SK-N-SH treated with all-trans-retinoic acid at 6 μM for 48 hours (cell line): ENCODE results near the gene RBFOX1.

Source experiments
- ATAC-seq: fragments of 200-7000 bp; cut with Tn5 transposase; 3 replicates; pipeline ENCODE4 v1.9.1; 2020; ENCODE audit warnings: mild to moderate bottlenecking, moderate library complexity
- ARNTL ChIP-seq: fragments of 450-650 bp; formaldehyde crosslinking; IDR thresholded peaks from 2 replicates; pipeline ENCODE4 v1.5.0; 2020; ENCODE audit warnings: low read depth, mild to moderate bottlenecking, moderate library complexity, borderline replicate concordance
- BACH2 ChIP-seq: fragments of 250-450 bp; sonication (Bioruptor Pico); IDR thresholded peaks from 2 replicates; pipeline ENCODE4 v1.9.0; 2021; ENCODE audit warnings: mild to moderate bottlenecking, borderline replicate concordance
- CSDC2 ChIP-seq: fragments of 250-450 bp; sonication (Bioruptor Pico); IDR thresholded peaks from 2 replicates; pipeline ENCODE4 v1.5.0; 2020; ENCODE audit warnings: mild to moderate bottlenecking, moderate library complexity
- ESRRG ChIP-seq: fragments of 250-450 bp; sonication (Bioruptor Pico); IDR thresholded peaks from 2 replicates; pipeline ENCODE4 v1.6.1; 2021; ENCODE audit warnings: mild to moderate bottlenecking
- GLIS3 ChIP-seq: fragments of 250-450 bp; sonication (Bioruptor Pico); IDR thresholded peaks from 2 replicates; pipeline ENCODE4 v1.5.0; 2020; ENCODE audit warnings: mild to moderate bottlenecking, moderate library complexity
- ISL1 ChIP-seq: fragments of 250-450 bp; sonication (Bioruptor Pico); IDR thresholded peaks from 2 replicates; pipeline ENCODE4 v2.1.2; 2022; ENCODE audit warnings: mild to moderate bottlenecking, moderate library complexity
- OSR1 ChIP-seq: fragments of 250-450 bp; sonication (Bioruptor Pico); IDR thresholded peaks from 2 replicates; pipeline ENCODE4 v1.8.0; 2022; ENCODE audit warnings: moderate library complexity, mild to moderate bottlenecking, inconsistent platforms
- PPARA ChIP-seq: fragments of 250-450 bp; sonication (Bioruptor Pico); IDR thresholded peaks from 2 replicates; pipeline ENCODE4 v1.5.0; 2020; ENCODE audit warnings: mild to moderate bottlenecking, borderline replicate concordance
- RARB ChIP-seq: fragments of 250-450 bp; sonication (Bioruptor Pico); IDR thresholded peaks from 2 replicates; pipeline ENCODE4 v1.8.0; 2021; ENCODE audit warnings: mild to moderate bottlenecking, moderate library complexity
- SNAI2 ChIP-seq: fragments of 250-450 bp; sonication (Bioruptor Pico); IDR thresholded peaks from 2 replicates; pipeline ENCODE4 v1.5.0; 2020; ENCODE audit warnings: mild to moderate bottlenecking, moderate library complexity
- TCF4 ChIP-seq: fragments of 250-450 bp; sonication (Bioruptor Pico); IDR thresholded peaks from 2 replicates; pipeline ENCODE4 v1.8.0; 2021; ENCODE audit warnings: mild to moderate bottlenecking, moderate library complexity, borderline replicate concordance
- TOX ChIP-seq: fragments of 250-450 bp; sonication (Bioruptor Pico); IDR thresholded peaks from 2 replicates; pipeline ENCODE4 v1.8.0; 2021; ENCODE audit warnings: mild to moderate bottlenecking, moderate library complexity, borderline replicate concordance
- ZC3H10 ChIP-seq: fragments of 250-450 bp; sonication (Bioruptor Pico); IDR thresholded peaks from 2 replicates; pipeline ENCODE4 v1.5.1; 2021; ENCODE audit warnings: mild to moderate bottlenecking, moderate library complexity
- ZFP3 ChIP-seq: fragments of 250-450 bp; sonication (Bioruptor Pico); IDR thresholded peaks from 2 replicates; pipeline ENCODE4 v1.5.0; 2020; ENCODE audit warnings: mild to moderate bottlenecking, moderate library complexity
- ZFP30 ChIP-seq: fragments of 450-650 bp; formaldehyde crosslinking; IDR thresholded peaks from 2 replicates; pipeline ENCODE4 v1.5.0; 2022; ENCODE audit warnings: mild to moderate bottlenecking, moderate library complexity
- ZNF565 ChIP-seq: fragments of 450-650 bp; formaldehyde crosslinking; conservative IDR thresholded peaks from 2 replicates; pipeline ENCODE4 v1.5.0; 2020; ENCODE audit warnings: low read depth, mild to moderate bottlenecking, moderate library complexity
- ZNF70 ChIP-seq: fragments of 450-650 bp; formaldehyde crosslinking; IDR thresholded peaks from 2 replicates; pipeline ENCODE4 v1.5.0; 2020; ENCODE audit warnings: mild to moderate bottlenecking, moderate library complexity
- TF ChIP-seq, protein P1 (sequence below): fragments of 250-450 bp; sonication (Bioruptor Pico); IDR thresholded peaks from 2 replicates; pipeline ENCODE4 v1.8.0; 2020; ENCODE audit warnings: mild to moderate bottlenecking, moderate library complexity, borderline replicate concordance
- TF ChIP-seq, protein P2 (sequence below): fragments of 250-450 bp; sonication (Bioruptor Pico); IDR thresholded peaks from 2 replicates; pipeline ENCODE4 v1.5.1; 2021; ENCODE audit warnings: mild to moderate bottlenecking, moderate library complexity
- TF ChIP-seq, protein P3 (sequence below): fragments of 250-450 bp; sonication (Bioruptor Pico); IDR thresholded peaks from 2 replicates; pipeline ENCODE4 v1.8.0; 2021; ENCODE audit warnings: low read depth, mild to moderate bottlenecking, moderate library complexity, borderline replicate concordance
- TF ChIP-seq, protein P4 (sequence below): fragments of 250-450 bp; sonication (Bioruptor Pico); IDR thresholded peaks from 2 replicates; pipeline ENCODE4 v1.5.1; 2020; ENCODE audit warnings: low read depth, mild to moderate bottlenecking, moderate library complexity

Gene RBFOX1

DNA sequence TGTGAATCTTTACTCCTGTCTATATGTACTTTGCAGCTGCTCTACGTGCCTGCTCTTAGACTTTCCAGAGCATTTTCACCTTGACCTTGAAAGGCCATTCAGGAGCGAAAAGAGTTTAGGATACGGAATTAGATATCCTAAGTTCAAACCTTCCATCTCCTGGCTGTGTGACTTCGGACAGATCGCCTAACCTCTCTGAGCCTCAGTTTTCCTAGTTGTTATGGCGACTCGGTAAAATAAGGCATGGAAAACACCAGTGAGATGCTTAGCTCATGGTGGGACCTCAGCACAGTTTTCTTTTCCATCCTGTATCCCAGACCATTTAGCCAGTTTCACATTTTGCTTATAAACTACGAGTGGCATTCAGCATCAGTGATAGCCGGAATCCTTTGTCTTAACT lies 233.7 kb downstream of the RBFOX1 start:
- ATAC-seq, result no peak

DNA sequence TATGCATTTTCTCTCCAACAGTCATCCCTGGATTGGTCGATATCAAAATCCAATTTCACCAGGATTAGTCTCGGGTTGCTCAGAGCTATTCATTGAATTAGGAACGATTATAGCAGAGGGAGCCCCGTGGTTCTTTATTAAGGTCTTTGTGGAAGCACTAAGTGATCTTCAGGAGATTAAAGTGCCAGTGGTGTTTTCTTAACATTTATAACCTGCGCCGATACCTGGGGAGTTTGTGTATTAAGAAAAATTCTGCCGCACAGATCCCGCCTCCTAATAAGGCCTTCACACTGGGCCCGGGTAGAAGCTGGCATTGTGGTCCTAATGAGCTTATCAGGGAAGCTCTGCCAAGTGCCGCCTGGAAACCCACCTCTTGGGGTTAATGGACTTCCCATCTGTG lies 238.7 kb downstream of the RBFOX1 start:
- no peak for TF ChIP-seq SNAI2
- TF ChIP-seq, protein P1, sequence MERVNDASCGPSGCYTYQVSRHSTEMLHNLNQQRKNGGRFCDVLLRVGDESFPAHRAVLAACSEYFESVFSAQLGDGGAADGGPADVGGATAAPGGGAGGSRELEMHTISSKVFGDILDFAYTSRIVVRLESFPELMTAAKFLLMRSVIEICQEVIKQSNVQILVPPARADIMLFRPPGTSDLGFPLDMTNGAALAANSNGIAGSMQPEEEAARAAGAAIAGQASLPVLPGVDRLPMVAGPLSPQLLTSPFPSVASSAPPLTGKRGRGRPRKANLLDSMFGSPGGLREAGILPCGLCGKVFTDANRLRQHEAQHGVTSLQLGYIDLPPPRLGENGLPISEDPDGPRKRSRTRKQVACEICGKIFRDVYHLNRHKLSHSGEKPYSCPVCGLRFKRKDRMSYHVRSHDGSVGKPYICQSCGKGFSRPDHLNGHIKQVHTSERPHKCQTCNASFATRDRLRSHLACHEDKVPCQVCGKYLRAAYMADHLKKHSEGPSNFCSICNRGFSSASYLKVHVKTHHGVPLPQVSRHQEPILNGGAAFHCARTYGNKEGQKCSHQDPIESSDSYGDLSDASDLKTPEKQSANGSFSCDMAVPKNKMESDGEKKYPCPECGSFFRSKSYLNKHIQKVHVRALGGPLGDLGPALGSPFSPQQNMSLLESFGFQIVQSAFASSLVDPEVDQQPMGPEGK (CRISPR knock-in tag), result no peak
- TF ChIP-seq ZNF565 (CRISPR knock-in tag), result no peak
- no peak for TF ChIP-seq CSDC2 (CRISPR knock-in tag)
- no peak for TF ChIP-seq ZFP30 (CRISPR knock-in tag)
- TF ChIP-seq OSR1 (CRISPR knock-in tag), result no peak
- TF ChIP-seq RARB, result no peak
- TF ChIP-seq ARNTL (CRISPR knock-in tag), result no peak
- no peak for TF ChIP-seq ZC3H10
- TF ChIP-seq, protein P2, sequence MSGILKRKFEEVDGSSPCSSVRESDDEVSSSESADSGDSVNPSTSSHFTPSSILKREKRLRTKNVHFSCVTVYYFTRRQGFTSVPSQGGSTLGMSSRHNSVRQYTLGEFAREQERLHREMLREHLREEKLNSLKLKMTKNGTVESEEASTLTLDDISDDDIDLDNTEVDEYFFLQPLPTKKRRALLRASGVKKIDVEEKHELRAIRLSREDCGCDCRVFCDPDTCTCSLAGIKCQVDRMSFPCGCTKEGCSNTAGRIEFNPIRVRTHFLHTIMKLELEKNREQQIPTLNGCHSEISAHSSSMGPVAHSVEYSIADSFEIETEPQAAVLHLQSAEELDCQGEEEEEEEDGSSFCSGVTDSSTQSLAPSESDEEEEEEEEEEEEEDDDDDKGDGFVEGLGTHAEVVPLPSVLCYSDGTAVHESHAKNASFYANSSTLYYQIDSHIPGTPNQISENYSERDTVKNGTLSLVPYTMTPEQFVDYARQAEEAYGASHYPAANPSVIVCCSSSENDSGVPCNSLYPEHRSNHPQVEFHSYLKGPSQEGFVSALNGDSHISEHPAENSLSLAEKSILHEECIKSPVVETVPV (CRISPR knock-in tag), result no peak
- no peak for TF ChIP-seq ISL1
- no peak for TF ChIP-seq BACH2 (CRISPR knock-in tag)
- no peak for TF ChIP-seq ESRRG
- no peak for TF ChIP-seq ZNF70 (CRISPR knock-in tag)
- no peak for TF ChIP-seq ZFP3
- no peak for TF ChIP-seq TCF4 (CRISPR knock-in tag)
- TF ChIP-seq, protein P3, sequence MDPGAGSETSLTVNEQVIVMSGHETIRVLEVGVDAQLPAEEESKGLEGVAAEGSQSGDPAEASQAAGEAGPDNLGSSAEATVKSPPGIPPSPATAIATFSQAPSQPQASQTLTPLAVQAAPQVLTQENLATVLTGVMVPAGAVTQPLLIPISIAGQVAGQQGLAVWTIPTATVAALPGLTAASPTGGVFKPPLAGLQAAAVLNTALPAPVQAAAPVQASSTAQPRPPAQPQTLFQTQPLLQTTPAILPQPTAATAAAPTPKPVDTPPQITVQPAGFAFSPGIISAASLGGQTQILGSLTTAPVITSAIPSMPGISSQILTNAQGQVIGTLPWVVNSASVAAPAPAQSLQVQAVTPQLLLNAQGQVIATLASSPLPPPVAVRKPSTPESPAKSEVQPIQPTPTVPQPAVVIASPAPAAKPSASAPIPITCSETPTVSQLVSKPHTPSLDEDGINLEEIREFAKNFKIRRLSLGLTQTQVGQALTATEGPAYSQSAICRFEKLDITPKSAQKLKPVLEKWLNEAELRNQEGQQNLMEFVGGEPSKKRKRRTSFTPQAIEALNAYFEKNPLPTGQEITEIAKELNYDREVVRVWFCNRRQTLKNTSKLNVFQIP, result no peak

More for the DNA sequence above, 233.7 kb downstream of the RBFOX1 start:
- TF ChIP-seq ESRRG, result no peak
- TF ChIP-seq, protein P4, sequence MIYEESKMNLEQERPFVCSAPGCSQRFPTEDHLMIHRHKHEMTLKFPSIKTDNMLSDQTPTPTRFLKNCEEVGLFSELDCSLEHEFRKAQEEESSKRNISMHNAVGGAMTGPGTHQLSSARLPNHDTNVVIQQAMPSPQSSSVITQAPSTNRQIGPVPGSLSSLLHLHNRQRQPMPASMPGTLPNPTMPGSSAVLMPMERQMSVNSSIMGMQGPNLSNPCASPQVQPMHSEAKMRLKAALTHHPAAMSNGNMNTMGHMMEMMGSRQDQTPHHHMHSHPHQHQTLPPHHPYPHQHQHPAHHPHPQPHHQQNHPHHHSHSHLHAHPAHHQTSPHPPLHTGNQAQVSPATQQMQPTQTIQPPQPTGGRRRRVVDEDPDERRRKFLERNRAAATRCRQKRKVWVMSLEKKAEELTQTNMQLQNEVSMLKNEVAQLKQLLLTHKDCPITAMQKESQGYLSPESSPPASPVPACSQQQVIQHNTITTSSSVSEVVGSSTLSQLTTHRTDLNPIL (CRISPR knock-in tag), result no peak
- TF ChIP-seq, protein P3, result no peak

DNA sequence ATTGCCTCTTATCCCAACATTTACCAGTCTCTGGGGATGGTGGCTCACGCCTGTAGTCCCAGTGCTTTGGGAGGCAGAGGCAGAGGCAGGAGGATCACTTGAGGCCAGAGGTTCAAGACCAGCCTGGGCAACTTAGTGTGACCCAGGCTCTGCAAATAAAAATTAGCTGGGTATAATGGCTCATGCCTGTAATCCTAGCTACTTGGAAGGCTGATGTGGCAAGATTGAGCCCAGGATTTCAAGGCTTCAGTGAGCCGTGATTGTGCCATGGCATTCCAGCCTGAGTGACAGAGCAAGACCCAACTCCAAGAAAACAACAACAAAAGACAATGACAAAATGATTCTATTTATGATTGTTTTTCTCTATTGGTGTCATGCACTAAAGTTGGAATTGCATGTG lies 244.9 kb downstream of the RBFOX1 start:
- ATAC-seq, result no peak
- TF ChIP-seq ZNF70 (CRISPR knock-in tag) (no peak), ISL1 (no peak), ESRRG (no peak), TOX (CRISPR knock-in tag) (no peak), TCF4 (CRISPR knock-in tag) (no peak)

More for the DNA sequence above, 238.7 kb downstream of the RBFOX1 start:
- no peak for ATAC-seq

DNA sequence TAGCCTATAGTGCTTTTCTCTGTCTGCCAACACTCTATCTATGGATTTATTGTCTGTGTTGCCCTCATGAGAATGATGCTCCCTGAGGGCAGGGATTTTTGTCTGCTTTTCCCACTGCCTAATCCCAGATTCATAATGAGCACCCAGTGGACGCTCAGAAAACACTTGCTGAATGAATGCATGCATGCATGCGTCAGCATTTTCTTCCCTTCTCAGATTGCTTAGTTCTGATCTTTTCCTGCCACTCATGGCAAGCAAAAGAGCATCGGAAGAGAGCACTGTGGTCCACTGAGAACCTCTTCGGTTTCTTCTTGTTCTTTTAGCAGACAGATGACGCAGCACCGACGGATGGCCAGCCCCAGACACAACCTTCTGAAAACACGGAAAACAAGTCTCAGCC lies 246.8 kb downstream of the RBFOX1 start:
- ATAC-seq, result no peak
- TF ChIP-seq ZNF70 (CRISPR knock-in tag) (no peak), ESRRG (no peak), CSDC2 (CRISPR knock-in tag) (no peak), ZFP30 (CRISPR knock-in tag) (no peak), PPARA (no peak), GLIS3 (CRISPR knock-in tag) (no peak)

DNA sequence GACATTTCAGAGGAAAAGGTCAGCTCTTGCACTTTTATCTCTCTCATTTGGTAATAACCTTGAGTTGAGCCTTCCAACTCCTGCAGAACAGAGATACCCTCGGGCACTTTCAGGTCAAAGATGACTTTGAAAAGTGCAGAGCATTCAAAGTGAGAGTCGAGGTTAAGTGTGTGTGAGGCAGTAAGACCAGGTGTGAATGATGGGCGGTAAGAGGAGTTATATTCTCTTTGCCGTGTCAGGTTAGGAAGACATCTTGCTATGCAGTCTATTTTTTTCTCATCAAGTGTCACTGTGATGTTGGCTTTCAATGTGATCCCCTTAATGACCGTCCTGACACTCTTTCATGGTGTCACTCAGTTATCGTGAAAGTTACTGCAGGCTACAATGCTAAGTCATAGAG lies 248.5 kb downstream of the RBFOX1 start:
- ATAC-seq, result no peak
- no peak for TF ChIP-seq ISL1
- no peak for TF ChIP-seq BACH2 (CRISPR knock-in tag)
- no peak for TF ChIP-seq ARNTL (CRISPR knock-in tag)
- TF ChIP-seq ESRRG, result no peak
- no peak for TF ChIP-seq OSR1 (CRISPR knock-in tag)
- no peak for TF ChIP-seq ZNF565 (CRISPR knock-in tag)
- TF ChIP-seq, protein P4 (CRISPR knock-in tag), result no peak
- no peak for TF ChIP-seq TOX (CRISPR knock-in tag)
- no peak for TF ChIP-seq TCF4 (CRISPR knock-in tag)
- TF ChIP-seq, protein P3, result no peak
- TF ChIP-seq, protein P1 (CRISPR knock-in tag), result no peak
- no peak for TF ChIP-seq GLIS3 (CRISPR knock-in tag)
